ENCODE data around the gene VIT.

The VIT gene

DNA sequence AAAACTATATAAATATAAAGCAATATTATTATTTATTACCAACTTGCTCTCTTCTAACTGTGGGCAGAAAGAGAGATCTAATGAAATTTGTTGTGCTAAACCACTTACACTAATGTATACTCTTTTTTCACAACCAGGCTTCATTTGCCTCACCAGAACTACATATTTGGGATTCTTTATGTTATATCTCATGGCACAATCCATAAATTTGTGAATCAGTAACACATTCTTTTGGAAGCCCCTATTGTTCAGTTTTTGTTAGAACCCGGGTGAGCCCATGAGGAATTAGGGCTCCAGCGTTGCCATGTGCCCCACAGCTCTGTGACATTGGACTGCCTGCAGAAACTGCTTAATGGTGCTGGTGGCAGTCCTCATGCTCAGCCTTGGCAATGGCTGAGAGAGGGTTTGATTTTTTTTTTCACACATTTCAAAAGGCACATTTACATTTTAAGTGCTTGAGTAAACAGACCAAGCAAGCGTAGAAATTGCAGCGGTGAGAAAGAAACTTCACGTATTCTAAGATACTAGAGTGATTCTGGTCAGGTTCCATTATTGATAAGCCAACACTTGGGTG, 15.3 kb downstream of the VIT start:
- DNase-seq: no peak

DNA sequence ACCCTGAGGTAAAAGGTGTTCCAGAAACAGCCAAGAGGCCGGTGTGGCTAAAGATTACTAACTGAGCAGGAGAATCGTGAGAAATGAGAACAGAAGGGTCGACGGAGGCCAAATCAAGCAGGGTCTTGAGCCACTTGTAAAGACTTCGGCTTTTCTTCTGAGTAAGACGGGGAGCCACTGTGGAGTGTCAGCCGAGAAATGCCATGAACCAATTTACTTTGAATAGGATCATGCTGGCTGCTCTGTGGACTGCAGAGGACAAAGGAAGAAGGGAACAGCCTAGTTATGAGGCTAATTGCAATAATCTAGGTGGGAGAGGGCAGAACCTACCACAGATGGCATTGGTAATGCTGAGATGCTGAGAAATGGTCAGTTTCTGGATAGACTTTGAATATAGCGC, 16.8 kb downstream of the VIT start:
- no peak for DNase-seq

DNA sequence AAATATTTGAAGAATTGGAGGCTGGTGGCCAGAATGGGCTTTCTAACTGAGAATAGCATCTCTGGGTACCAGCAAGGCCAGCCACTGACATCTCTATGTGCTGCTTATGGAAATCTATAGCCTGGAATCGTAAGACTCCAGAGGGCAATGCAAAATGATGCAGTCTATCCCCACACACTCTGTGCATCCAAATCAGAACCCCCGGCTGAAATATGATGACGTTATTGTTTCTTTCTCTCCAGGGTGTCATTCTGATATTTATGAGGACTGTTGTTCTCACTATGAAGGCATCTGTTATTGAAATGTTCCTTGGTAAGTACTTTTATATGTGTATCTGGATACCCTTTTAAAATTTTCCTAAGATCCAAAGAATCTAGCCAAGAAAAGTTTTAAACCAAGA, 19.6 kb downstream of the VIT start:
- no peak for DNase-seq

DNA sequence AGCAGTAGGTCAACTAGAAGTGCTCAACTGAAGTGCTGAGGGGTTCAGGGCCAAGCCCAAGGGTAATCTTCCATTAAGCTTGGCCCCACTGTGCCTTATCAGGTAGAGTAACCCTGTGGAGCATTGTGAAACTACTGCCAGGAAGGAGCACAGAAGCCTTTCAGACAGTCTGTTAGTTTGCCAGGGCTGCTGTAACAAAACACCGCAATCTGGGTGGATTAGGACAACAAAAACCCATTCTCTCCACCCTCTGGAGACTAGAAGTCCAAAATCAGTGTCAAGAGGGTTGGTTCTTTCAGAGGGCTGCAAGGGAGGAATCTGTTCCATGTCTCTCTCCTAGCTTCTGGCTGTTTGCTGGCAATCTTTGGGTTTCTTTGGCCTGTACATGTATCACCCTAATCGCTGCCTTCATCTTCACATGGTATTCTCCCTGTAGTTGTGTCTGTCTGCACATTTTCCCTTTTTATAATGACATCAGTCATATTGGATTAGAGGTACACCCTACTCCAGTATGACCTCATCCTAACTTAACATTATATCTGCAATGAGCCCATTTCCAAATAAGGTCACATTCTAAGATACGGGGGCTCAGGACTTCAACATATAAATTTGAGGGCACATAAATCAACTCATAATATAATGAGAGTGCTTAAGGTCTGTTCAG, 21.2 kb downstream of the VIT start:
- no peak for DNase-seq

DNA sequence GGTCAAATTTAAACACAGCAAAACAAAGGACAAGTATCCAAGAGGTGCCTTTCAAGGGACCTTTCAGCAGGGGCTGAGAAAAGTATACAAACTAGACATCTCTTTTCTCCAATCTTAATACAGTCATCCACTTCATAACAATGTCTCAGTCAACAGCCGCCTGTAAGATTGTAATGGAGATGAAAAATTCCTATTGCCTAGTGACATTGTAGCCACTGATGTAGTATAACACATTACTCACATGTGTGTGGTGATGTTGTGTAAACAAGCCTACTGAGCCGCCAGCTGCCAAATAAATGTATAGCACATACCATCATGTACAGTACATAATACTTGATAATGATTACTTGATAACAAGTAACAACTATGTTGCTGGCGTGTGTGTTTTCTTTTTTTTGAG, 31.0 kb downstream of the VIT start:
- no peak for DNase-seq

GRCh38 chr2:36729067-36729466, 32.6 kb downstream of the VIT start:
- no peak for DNase-seq

GRCh38 chr2:36731941-36732672, 35.6 kb downstream of the VIT start:
- no peak for DNase-seq

DNA sequence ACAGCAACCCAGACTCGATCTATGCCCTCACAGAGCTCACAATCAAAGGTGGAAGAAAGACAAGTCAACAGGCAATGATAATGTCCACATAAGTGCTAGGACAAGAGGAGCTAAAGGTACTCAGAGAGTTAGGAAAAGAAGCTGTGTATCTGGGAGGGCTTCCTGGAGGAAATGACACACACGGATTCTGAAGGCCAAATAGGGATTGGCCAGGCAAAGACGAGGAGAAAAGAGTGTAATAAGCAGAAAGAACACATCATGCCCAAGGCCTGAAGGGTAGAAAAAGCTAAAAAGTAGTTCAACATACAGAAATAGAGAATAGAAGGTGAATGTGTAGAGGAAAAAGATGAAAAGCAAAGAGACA, 36.1 kb downstream of the VIT start:
- DNase-seq: no peak

GRCh38 chr2:36733215-36733614, 36.7 kb downstream of the VIT start:
- DNase-seq: no peak

DNA sequence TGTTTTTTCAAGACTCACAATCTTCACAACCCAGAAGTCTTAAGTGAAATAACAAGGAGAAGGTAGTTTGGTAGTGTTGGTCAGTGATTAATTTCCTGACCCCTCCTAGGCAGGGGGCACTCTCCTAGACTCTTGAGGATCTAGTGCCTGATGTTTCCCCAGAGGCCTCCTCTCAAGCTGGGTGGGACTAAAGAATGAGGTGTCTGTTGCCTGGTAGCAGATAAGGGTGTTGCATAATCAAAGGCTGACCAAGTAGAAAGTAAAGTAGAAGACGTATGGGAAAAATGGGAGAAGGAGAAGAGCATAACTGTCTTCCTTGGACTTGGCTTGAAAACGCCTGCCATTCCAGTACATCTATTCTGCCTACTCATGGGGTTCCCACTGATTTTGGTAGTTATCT, 37.8 kb downstream of the VIT start:
- DNase-seq: no peak

GRCh38 chr2:36737131-36737750, 40.7 kb downstream of the VIT start:
- no peak for DNase-seq

GRCh38 chr2:36740061-36740460, 43.6 kb downstream of the VIT start:
- no peak for DNase-seq

DNA sequence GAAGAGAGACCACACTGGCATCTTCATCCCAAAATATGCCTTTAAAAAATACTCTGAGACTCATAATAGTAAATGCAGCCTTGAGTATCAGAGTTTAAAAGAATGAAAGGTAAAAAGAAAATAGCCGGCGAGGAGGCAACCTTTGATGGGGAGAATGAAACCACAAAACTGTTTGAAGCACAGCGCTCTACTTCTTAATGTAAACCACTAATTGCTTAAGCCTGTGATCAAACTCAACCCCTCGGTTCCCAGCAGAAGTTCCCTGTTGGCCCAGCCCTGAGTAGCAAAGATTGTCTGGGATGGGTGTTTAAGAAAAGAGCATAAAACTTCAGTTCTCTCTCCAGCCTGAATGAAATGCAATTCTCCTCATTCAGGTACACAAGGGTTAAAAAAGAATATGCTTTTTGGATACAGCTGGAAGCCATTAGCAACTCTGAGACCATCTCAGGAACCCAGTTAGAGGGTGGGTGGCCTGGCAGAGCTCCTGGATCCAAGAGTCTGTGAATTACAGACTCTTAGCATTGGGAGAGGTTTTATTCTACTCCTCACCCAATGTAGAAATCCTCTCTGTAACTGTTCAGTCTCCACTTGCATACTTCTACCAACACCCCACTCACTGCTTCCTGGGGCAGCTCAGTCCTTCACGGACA, 44.8 kb downstream of the VIT start:
- no peak for DNase-seq

GRCh38 chr2:36743954-36744353, 47.4 kb downstream of the VIT start:
- no peak for DNase-seq

GRCh38 chr2:36748166-36748565, 51.7 kb downstream of the VIT start:
- DNase-seq: no peak

GRCh38 chr2:36750101-36750500, 53.6 kb downstream of the VIT start:
- no peak for DNase-seq

DNA sequence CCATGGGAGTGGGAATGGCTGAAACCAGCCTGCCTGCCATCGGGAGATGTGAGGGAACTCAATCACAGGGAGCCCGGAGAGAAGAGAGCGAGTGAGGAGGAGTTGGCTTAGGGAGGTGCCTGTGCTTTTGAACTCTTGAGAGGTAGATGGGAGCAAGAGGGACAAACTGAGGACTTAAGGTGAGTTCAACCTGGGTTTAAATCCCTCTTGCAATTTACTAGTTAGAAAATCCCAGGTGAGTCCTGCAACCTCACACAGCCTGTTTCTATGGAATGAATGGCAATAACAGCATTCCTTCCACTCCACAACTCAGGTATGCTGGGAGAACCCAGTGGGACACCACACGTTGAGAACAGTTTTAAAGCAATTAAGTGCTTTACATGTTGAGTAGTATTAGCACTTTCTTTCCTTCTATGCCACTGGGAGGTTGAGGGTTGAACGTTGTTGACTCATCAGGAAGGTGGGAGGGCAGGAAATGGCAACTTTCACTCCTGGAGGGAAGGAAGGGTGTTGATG, 57.3 kb downstream of the VIT start:
- DNase-seq: no peak

DNA sequence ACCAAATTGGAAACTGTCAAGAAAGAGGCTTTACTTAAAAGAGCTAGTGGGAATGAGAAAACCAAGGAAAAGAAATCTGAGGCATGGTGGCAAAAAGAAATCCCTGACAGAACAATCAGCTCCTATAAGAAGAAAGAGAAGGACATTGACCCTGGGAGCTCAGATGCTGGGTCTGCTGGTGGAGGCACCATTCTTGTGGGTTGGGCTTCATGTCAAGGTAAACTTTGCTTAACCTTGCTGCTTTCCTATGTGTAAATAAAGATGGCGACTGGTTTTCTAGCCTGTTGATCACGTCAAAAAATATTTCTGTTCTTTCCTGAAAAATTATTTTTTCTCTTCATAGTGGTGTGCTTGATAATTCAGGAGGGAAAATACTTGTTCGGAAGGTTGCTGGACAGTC, 58.1 kb downstream of the VIT start:
- no peak for DNase-seq

- DNase-seq: no peak
These were observed 59.9 kb downstream of the VIT start for GRCh38 chr2:36756438-36756837.

DNA sequence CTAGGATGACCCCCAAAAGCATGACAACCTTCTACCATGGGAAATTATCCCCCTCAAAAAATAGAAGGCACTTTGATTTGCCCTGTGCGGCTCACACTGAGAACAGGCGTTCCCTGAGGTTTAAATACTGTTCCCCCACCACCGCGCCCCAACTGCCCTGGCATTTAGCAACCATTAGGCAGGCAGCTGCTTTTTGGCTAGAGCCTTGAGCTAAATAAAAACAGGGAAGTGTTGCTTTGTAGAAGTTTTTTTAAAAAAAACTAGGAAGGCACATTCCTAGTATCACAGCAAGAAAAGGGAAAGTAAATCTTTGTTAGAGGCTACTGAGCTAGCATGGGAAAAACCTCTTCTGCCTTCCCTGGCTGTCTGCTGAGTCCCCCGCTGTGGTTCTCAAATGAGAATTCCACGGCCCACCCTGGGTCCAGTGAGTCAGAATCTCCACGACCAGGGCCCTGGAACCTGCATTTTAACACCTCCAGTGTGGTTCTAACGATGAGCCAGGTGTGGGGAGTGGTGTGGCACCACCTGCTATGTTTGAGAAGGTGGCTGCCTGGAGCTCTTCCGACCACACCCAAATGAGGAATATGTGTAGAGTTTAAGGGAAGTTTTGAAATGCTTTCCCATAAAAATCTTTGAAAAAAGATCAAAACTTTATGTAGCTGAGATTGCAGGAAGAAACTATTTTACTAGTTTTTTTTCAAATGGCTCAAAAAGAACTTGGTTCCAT, 66.4 kb downstream of the VIT start:
- no peak for DNase-seq

DNA sequence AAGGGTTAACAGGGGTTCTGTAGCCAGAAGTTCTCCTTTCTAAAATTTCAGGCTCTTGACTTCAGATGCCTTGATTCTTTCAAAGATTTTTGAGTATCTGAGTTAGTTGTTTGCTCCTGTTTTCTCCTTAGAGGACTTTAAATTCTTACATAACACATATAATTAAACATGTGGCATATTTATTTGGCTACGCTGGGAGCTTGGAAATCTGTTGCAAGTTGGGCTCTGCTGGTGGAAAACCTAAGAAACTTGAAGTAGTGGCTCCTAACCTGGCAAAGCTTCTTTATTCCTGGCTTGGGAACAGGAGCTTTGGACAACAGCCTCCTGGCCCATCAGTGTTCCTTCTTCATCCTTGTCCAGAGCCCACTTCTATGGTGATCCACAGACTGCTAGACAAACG, 72.6 kb downstream of the VIT start:
- DNase-seq: no peak

DNA sequence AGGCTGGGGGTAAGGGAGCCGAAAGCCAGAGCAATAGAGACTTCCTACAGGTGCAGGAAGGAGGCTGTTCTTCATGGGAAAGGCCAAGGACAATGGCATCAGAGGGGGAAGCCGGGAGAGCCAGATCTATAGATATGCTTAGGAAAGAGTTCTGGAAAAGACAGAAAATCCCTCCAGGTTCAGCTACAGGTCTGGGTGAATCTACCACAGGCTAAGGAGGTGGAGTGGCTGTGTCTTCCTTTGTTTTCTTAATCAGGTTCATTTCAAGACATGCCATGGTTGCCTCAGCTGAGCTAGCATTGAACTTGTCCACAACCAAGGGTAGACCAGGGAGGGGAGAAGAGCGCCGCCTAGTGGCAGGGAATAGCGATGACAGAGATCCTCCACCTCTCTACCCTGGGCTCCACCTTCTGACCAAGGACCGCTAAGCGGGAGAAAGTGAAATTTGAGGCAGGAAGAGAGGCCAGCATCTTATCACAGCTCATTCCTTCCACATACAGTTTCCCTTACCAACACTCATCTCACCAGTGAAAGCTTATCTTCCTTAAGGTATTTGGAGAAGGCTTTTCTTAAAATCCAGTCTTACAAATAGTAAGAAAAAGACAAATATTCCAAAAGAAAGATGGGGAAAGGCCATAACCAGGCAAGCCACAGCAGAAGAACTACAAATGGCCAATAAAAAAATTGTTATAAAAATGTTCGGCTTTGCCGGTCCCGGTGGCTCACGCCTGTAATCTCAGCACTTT, 74.2 kb downstream of the VIT start:
- no peak for DNase-seq
